ENCODE data around the gene HDLBP.

HDLBP gene

GRCh38 chr2:241273210-241274020 is 42.1 kb downstream of the HDLBP start:
- no peak for DNase-seq

DNA sequence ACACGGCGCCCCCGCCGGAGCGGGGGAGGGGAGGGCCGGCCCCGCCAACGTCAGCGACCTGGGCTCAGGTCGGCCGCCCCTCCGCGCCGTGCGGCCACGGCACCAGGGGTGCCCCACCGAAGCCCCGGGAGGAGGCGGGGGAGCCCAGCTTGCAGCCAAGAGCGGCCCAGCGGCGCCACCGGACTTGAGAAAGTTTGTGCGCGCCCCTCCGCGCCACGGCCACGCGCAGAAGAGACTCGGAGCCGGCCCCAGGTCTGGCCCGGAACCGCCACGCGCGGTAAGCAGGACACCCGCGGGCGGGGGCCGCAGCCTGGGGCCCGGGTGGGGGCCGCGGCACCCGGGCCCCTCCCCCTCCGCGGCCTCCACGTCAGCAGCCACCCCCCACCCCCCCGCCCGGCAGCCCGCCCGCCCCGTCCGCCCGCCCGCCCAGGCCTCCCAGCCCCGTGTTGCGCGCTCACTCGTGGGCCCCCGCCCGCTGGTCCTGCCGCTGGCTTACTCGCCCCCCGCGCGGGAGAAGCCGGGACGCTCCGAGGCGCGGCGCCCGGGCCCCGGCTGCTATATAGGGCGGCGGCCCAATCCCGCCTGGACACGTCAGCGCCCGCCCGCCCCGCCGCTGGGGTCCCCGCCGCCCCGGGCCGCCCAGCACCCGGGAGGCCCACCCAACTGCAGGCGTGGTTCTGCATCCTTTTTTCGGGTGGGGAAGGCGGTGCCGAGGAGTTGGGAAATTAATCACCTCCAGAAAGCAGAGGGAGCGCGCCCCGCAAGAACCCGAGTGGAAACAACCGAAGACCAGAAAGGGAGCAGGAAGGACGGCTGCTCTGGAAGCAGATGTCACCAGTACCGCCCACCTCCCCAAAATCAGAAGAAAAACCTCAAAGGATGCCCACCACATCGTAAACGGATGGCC is 42.9 kb downstream of the HDLBP start:
- no peak for DNase-seq

- DNase-seq, result no peak
These were observed 43.7 kb downstream of the HDLBP start for GRCh38 chr2:241271706-241272302.

GRCh38 chr2:241270531-241270930 is 44.9 kb downstream of the HDLBP start:
- DNase-seq, result no peak

DNA sequence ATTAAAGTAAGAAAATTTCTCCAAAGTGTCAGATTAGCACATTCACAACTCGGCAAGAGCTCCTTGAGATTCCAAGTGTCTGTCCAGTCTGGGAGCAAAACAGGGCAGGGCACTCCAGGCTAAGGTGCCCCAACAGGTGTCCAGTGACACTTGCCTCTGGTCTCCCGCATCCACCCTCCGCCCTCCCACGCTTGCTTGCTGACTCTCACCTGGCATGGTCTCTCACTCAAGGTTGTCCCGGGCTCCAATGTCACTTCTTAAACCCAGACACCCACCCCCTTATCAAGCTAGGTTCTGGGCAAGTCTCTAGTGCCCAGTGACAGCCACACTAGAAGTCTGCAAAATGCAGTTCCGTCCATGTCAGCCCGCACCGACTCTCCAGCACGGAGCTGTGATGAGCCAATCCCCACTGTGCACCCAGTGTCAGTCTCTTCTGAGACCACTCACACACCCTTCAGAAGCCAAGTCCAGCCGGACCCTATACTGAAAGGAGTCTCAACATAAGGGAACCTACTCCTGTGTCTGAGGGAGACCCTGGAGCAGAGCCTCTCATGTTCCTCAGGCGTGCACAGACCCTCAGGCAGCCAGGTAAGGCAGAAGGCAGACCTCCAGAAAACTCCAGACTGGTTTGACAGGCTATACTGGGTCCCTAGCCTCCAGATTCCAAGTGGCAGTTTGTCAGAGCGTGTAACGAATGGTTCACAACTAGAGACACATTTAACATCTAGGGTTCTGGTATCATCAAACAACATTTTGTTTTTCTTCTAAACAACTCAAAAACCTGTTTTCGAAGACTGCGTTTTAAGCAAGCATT is 45.6 kb downstream of the HDLBP start:
- no peak for DNase-seq

DNA sequence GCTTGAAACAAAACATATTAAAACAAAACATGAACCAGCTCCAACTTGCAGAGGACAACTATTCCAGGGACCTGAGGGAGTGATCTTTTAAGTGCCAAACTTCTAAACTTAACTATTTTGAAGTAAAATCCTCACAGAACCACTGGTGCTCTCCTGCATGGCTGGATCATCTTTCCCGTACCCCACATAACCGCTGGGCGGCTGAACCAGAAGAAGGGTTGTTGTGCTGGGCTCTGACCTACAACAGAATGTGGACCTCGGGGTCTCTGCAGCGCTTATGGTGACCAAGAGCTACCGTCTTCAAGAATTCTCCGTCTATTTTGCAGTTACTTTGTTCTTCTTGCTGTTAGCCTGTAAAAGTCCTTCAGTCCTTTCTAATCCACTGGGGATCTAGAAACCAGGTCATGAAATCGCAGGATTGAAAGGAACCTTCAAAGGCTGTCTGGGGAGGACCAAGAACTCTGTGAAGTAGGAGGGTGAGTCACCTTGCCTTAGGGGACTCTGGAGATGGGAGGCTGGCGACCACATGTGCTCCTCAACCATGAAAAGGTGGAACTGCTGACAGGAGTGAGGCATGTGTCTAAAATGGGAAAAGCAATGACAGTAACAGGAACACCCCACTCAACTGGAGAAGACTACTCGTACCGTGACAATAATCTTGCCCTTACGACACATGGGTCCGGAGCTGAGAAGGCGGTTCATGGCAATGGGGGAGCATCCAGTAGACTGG is 46.6 kb downstream of the HDLBP start:
- DNase-seq, result no peak

- DNase-seq, result no peak
These were observed 47.2 kb downstream of the HDLBP start for GRCh38 chr2:241268306-241268705.

GRCh38 chr2:241267249-241268067 is 48.0 kb downstream of the HDLBP start:
- no peak for DNase-seq

DNA sequence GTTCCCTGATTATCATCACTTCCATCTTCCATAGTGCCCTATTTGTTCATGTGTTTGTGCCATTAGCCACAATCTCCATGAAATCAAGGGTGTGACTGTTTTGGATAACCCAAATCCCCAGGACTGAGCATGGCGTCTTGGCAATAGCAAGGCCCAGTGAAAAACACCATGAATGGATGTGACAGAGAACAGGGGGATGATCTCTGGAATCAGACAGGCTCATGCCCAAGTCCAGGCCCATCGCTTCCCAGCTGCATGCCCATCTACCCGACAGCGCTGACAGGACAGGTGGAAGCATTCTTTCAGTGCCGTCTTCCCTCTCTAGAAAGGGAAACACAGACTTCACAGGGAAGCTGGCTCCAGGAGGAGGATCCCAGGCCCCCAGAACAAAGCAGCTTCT is 50.0 kb downstream of the HDLBP start:
- DNase-seq, result no peak

- DNase-seq, result no peak
These were observed 52.4 kb downstream of the HDLBP start for GRCh38 chr2:241263061-241263460.

DNA sequence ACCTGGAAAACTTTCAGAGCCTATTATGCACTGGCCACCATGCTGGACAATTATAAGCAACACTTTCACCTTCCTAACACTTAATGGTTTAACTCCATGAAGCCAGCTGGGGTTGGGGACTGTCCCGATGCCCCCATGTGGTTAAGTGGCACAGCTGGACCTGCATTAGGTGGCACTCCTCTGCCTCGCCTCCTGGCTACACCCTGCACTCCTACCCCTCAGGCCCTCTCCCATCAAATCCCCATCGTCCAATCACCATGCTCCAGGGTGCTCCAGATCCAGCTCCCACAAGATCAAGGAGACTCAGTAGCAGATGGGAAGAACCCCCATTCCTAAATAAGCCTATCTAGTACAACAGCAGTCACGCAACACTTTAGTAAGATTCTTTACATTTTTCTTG is 53.8 kb downstream of the HDLBP start:
- no peak for DNase-seq

DNA sequence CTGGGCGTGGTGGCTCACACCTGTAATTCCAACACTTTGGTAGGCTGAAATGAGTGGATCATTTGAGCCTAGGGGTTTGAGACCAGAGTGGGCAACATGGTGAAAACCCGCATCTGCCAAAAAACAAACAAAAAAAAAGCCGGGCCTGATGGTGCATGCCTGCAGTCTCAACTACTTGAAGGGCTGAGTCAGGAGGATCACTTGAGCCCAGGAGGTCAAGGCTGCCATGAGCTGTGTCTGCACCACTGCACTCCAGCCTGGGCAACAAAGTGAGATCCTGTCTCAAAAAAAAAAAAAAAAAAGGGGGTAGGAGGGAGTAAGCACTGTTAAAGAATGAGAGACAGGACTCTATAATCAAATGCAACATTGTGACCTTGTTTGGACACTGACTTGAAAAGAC is 54.6 kb downstream of the HDLBP start:
- no peak for DNase-seq

DNA sequence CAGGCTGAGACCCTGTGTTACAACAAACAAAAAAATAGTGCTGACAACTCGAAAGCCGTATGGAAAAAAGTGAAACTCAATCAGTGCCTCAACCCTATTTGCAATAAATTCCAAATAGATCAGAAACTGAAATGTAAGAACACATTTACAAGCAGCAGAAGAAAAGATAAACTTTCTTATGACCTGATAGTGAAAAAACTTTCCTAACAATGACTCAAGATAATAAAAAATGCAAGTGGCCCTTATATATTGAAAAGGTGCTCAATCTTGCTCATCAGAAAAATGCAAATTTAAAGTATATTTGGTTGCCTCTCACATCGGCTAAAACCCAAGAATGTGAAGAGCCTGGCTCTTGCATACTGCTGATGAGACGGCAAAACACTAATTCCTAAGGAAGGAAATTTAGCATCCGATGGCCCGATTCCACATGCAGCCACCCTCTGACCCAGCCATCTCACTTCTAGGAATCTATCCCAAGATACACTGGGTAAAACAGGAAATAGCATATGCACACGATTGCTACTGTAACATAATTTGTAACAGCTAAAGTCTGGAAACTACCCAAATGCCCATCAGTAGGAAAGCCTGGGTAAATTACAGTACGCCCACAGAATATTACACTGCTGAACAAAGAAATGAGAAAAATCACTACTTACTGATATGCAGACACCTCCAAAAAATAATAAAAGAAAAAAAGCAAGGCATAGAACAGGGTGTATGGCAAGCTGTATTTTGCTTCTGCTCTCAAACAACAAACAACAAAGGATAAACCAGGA is 56.8 kb downstream of the HDLBP start:
- DNase-seq, result no peak

DNA sequence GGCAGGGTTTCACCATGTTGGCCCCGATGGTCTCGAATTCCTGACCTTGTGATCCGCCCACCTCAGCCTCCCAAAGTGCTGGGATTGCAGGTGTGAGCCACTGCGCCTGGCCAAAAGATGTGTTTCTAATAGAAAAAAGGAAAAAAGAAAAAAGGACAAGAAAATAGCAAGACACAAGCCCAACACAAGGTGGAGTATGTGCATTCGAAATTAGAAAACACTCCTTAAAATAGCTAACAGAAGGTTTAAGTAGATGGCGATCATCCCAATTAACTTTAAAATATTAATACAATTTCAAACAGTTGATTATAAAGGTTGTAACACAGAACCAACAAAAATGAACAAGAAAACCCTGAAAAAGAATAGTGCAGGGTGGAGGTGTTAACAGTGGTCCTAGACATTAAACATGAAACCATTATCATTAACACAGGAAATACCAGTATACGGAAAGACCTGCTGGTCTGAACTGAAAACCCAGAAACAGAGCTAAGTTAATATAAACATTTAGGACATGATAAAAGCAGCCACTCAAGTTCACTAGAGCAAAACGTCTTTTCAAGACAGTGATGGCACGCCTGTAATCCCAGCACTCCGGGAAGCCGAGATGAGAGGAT is 57.9 kb downstream of the HDLBP start:
- no peak for DNase-seq

- no peak for DNase-seq
These were observed 59.3 kb downstream of the HDLBP start for GRCh38 chr2:241256168-241256545.

- no peak for DNase-seq
These were observed 59.8 kb downstream of the HDLBP start for GRCh38 chr2:241255542-241256167.

DNA sequence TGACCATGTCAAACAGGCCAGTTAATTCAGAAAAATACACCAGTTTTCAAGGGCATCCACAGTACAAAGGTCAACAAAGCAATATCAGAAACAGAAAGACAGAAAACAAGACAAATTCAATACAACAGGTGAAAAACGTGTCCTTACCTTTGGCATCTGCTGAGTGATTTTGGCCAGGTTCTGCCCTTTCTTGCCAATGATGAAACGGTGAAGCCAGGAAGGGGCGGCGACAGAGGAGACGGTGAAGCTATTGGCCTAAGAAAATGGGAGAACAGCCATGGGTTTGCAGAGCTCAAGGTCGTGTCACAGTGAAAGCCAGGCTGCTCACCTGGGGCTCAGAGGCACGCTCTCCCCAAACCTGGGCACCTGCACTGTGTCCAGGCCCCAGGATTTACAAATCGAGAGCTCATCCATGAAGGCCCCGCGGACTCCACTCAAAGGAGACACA is 60.5 kb downstream of the HDLBP start:
- DNase-seq, result no peak

- DNase-seq, result no peak
These were observed 62.5 kb downstream of the HDLBP start for GRCh38 chr2:241252778-241253475.

- no peak for DNase-seq
These were observed 65.8 kb downstream of the HDLBP start for GRCh38 chr2:241249654-241250053.

Measured in NCI-H187 (cell line).